Limb (tissue), 2 donors: Measurements from ENCODE around the gene LAT.
"Not testable (repeated sequence)": the region's sequence is repeated elsewhere in the genome, so short reads cannot be mapped to it uniquely, and the experiment has no call there.

Experiments
- DNase-seq, 2 donors: peaks; one replicate each; pipeline ENCODE4 v3.0.0-alpha.2; 2016; ENCODE audit errors: extremely low spot score in 2 of 2

LAT gene, protein sequence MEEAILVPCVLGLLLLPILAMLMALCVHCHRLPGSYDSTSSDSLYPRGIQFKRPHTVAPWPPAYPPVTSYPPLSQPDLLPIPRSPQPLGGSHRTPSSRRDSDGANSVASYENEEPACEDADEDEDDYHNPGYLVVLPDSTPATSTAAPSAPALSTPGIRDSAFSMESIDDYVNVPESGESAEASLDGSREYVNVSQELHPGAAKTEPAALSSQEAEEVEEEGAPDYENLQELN

DNA sequence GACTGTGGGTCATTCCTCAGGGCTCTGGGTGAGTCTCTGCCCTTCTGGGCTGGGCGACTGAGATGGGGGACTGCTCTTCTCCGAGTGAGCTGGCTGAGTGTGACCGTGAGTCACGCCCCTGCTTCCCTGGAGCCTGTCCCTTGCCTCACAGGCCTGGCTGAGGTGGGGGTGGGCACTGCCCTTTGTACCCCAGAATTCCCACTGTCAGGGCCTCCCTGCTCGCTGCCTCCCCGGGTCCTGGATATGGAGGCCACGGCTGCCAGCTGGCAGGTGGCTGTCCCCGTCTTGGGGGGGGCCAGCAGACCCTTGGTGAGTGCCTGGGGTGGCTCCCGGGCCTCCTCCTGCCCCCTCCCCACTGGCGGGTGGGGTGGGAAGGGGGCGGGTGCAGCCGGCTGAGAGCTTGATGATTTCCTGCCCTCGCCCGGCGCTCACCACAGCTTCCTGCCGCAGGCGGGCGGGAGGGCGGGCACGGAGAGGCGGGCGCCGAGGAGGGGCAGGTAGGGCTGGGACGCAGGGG lies at the start of gene LAT:
LAT (plus strand) TSS at position 434 of the 517 bp plus-strand sequence. CDS start 366 bp downstream, outside the sequence.
- DNase-seq, result no peak

DNA sequence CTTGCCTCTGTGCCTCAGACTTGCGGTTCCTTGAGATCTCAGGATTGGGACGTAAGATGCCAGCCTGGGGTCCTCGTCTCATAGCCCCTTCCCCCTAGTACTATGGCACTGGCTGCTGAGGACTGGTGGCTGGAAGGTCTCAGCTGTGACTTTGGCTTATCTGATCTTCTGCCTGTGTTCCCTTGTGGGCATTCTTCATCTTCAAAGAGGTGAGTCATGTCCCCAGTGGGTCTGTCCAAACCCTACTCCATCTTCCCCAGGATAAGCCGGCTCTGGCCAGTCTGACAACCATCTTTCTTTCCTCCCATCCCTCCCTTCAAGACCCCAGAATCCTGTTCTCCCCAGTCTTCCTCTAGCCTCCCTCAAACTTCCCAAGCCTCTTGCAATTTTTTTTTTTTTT lies 49.5 kb upstream of the LAT start:
- DNase-seq, result no peak

GRCh38 chr16:28935924-28936783 lies 48.7 kb upstream of the LAT start:
- DNase-seq, result peak; percentile 41 to 63

- DNase-seq, result no peak
Observed at GRCh38 chr16:28936784-28937155, 48.1 kb upstream of the LAT start.

GRCh38 chr16:28937222-28937876 lies 47.5 kb upstream of the LAT start:
- DNase-seq, result no peak

GRCh38 chr16:28938721-28939120 lies 46.1 kb upstream of the LAT start:
- no peak for DNase-seq

DNA sequence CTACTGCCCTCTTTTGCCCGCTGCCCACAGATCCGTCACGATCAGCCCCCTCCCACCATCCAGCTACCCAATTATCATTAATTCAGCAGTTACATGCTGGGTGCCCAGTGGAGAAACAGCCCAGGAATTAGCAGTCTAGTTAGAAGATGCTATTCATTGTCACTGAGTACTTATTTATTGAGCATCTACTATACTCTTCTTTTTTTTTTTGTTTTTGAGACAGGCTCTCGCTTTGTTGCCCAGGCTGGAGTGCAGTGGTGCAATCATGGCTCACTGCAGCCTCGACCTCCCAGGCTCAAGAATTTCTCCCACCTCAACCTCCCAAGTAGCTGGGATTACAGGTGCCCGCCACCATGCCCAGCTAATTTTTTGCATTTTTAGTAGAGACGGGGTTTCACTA lies 45.0 kb upstream of the LAT start:
- DNase-seq, result not testable (repeated sequence)

DNA sequence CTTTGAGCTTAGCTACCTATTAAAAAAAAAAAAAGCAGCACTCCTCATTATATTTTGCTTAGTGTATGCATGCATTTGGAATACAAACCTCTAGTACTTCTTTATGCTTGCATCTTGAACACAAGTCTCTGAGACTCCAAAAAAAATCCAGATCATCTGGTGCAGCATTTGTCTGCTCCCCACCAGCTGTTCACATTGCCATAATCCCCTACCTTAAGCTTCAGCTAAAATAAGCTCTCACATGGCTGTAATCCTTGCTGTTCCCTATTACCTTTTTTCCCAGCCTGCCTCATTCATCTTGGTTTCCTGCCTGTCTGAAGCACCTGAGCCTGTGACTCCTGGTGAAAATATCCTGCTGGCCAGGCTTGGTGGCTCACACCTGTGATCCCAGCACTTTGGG lies 41.6 kb upstream of the LAT start:
- DNase-seq, result no peak

DNA sequence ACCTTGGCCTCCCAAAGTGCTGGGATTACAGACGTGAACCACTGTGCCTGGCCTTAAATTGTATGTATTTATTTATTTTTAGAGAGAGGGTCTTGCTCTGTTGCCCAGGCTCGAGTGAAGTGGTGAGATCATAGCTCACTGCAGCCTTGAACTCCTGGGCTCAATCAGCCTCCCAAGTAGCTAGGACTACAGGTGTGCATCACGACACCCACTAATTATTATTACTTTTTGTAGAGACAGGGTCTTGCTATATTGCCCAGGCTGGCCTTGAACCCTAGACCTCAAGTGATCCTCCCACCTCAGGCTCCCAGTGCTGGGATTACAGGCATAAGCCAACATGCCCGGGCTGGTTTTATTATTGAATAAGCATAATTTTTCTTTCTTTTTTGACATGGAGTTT lies 38.2 kb upstream of the LAT start:
- DNase-seq, result no peak

- DNase-seq, result peak; percentile 100
Observed at GRCh38 chr16:28950648-28951409, 34.0 kb upstream of the LAT start, which contains the start of gene NFATC2IP. TSS of gene NFATC2IP (plus strand) at chr16:28950937. CDS start at chr16:28951012, 75 bp downstream.

GRCh38 chr16:28951410-28951943 lies 33.4 kb upstream of the LAT start:
- peak in 1 of 2 donors; percentile 2 for DNase-seq

DNA sequence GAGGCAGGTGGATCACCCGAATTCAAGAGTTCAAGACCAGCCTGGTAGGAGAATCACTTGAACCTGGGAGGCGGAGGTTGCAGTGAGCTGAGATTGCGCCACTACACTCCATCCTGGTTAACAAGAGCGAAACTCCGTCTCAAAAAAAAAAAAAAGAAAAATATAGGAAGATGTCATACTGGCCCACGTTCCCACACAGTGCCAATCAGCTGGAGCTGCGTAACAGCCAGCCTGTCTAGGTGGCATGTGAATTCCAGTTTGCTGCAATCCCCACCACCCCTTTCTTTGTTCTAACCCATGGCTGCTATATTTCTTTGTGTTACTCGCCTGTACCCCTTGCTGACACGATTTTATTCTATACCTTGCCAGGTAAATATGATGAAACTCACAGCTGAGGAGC lies 26.6 kb upstream of the LAT start:
- no peak for DNase-seq

DNA sequence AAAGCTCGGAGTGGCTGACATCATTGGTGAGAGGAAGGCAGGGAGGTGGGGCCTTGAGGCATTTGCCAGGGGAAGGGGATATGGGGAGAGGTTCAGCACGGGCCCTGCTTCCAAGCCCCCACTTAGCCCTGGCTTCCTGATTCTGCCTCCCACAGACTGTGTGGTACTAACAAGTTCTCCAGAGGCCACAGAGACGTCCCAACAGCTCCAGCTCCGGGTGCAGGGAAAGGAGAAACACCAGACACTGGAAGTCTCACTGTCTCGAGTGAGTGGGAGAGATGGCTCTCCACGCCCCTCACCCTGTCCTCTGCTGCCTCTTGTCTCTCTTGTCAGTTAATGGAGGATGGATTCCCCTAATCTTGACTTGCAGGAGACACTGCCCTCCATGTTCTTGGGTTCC lies 26.0 kb upstream of the LAT start:
- no peak for DNase-seq

DNA sequence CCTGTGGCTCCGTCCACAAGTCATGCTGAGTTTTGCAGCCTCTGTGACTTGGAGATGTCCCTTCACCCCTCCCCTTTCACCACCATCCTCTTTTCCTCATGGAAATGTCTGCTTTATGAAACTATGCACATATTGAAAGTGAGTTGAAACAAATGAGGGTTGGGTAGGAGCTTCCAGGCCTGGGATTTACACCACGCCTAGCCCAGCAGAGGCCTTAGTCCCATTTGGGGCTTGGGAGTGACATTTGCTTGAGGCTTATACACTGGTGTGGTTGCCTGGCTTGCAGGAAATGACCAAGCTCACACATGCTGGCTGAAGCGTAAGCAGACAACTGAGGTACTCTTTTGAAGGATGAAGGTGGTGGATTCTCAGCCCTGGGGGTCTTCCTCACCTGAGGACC lies 20.8 kb upstream of the LAT start:
- DNase-seq, result no peak

DNA sequence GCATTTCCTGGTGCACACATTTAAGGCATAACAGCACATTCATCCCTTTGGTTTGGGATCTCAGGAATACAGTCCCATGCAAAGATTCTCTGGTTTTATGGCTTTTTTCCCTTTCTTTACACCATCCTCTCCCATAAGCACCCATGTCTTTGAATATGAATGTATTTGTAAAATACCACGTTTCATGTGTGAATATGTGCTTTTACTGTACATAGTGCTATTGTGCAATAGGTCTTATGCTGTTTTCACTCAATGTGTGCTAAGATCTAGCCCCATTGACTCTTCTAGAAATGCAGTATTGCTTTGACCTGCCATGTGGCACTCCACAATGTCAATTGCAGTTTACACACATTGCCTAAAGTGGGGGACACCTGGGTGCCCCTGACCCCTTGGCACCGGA lies 20.4 kb upstream of the LAT start:
- no peak for DNase-seq

DNA sequence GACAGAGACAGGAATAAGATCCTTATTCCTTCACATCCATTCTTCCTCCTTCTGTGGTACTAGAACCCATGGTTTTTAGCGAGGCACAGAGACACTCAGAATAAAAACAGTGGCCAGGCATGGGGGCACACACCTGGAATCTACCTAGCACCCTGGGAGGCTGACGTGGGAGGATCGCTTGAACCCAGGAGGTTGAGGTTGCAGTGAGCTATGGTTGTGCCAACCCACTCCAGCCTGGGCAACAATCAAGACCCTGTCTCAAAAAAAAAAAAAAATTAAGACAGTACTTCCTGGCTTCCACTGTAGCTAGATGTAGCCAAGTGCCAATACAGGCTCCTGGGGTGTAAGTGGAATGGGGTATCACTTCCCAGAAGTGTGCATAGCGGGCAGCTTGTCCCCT lies 17.7 kb upstream of the LAT start:
- DNase-seq, result no peak

DNA sequence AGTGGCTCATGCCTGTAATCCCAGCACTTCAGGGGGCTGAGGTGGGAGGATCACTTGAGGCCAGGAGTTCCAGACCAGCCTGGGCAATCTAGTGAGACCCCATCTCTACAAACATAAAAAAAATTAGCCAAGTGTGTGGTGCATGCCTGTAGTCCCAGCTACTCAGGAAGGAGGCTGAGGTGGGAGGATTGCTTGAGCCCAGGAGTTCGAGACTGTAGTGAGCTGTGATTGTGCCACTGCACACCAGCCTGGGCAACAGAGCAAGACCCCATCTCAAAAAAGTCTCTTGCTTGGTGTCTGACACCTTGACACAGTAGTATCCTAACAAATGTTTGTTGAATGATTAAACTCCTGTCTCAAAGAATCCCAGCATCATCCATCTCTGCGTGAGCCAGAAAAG lies 15.2 kb upstream of the LAT start:
- not testable (repeated sequence) for DNase-seq

DNA sequence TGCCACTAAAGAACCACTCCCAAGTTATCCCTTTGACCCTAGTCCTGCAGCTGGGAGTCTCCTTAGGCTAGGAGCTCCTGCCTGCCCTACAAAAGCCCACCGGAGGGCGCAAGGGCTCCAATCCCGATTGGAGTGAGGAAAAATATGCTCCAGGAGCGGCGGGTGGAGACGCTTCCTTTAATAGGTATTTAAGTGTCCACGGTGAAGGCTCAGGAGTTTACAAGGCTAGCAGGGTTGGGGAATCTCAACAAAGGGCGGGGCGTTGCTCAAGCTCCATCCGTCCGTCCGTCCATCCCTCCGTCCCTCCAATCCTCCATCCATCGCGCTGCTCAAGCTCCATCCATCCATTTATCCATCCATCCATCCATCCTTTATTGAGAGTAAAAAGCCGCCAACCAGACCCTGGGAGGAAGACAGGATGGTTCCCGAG lies 10.8 kb upstream of the LAT start:
- DNase-seq, result peak; percentile 53 to 76

DNA sequence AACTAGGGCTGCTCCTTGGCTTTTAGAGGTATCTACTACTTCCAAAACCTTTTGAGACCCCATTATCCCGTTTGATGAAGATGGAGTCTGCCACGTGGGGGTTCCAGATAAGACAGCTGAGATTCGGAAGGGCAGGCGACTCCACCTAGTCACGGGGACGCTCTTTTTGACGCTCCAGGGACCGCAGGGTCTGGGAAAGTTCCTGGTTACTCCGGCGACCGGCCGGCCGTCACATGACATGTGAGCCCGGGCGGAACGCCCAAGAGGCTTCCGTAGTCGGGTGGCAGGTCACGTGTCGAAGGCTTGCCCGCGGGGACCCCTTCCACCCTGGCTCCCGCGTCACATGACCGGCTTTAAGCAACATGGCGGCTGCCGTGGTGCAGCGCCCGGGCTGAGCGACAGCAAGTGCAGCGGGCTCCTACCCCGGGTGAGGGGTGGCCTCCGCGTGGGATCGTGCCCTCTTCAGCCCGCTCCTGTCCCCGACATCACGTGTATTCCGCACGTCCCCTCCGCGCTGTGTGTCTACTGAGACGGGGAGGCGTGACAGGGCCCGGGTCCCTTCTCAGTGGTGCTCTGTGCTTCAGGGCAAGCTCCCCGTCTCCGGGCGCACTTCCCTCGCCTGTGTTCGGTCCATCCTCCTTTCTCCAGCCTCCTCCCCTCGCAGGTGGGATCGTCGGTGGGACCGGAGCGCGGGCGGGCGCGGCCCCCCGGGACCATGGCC lies 10.3 kb upstream of the LAT start, which contains the start of gene SPNS1:
SPNS1 (plus strand) TSS at position 342 of the 721 bp plus-strand sequence; CDS start at position 716, 374 bp downstream.
- peak; percentile 96 to 97 for DNase-seq

GRCh38 chr16:28975158-28975599 lies 9.7 kb upstream of the LAT start:
- DNase-seq, result no peak
